B cell (primary cell): Measurements from ENCODE around the gene COL13A1. TPM values are rescaled to one million over a fixed set of nuclear protein-coding genes. Genes with fewer than 3 reads are reported as not detected.

ENCODE experiments used
- ATAC-seq: fragments of 200-7000 bp; cut with Tn5 transposase; one replicate; pipeline ENCODE4 v1.10.0; 2021; ENCODE audit warnings: low read depth, mild to moderate bottlenecking, moderate number of reproducible peaks, moderate library complexity
- CTCF ChIA-PET: fragments of 350-600 bp; sonication (Branson Sonifier 250); formaldehyde crosslinking; loops from one replicate; lab custom pipeline; 2021; ENCODE audit warnings: antibody characterized with exemption, inconsistent platforms; lab: Charles Lee
- POLR2A ChIA-PET: fragments of 350-600 bp; sonication (Branson Sonifier 250); formaldehyde crosslinking; loops from one replicate; lab custom pipeline; 2021; ENCODE audit warnings: antibody characterized with exemption; lab: Charles Lee
- DNase-seq: peaks from one replicate; pipeline ENCODE4 v3.0.0; 2013
- H2AFZ ChIP-seq: 2 replicates; pipeline ENCODE4 v1.6.1; 2012; ENCODE audit warnings: mild to moderate bottlenecking, low read depth, low read length; ENCODE audit not compliant: insufficient read depth, poor library complexity, severe bottlenecking
- H3K27ac ChIP-seq, 2 donors: 1 replicate in 1 of 2; 2 replicates in 1 of 2; pipeline ENCODE4 v1.5.1; 2012 to 2013; ENCODE audit warnings: low read length in 2 of 2, mild to moderate bottlenecking in 2 of 2, moderate library complexity in 1 of 2
- H3K27me3 ChIP-seq, 4 experiments: fragments of 200-600 bp in 1 of 4; sonication (generic) in 1 of 4; replicated peaks in 1 of 4; 1 replicate in 2 of 4; 2 replicates in 2 of 4; pipeline versions ENCODE4 v1.6.1 to v1.7.0; 2013 to 2016; ENCODE audit warnings: low read length in 3 of 4, mild to moderate bottlenecking in 2 of 4, mixed read lengths in 1 of 4, moderate library complexity in 1 of 4; ENCODE audit not compliant: insufficient read depth in 4 of 4, control insufficient read depth in 3 of 4; ENCODE audit errors: control extremely low read depth in 1 of 4
- H3K36me3 ChIP-seq, 2 experiments: replicated peaks in 1 of 2; 1 replicate in 1 of 2; 2 replicates in 1 of 2; pipeline versions ENCODE4 v1.6.1 to v1.7.1; 2013; ENCODE audit warnings: low read length in 1 of 2; ENCODE audit not compliant: insufficient read depth in 2 of 2, control insufficient read depth in 1 of 2; ENCODE audit errors: control extremely low read depth in 1 of 2, extremely low read depth in 1 of 2
- H3K4me1 ChIP-seq, 2 donors: fragments of 200-600 bp in 1 of 2; sonication (generic) in 1 of 2; 1 replicate in 1 of 2; 2 replicates in 1 of 2; pipeline versions ENCODE4 v1.5.1 to v1.6.1; 2013 to 2017; ENCODE audit warnings: low read length in 2 of 2; ENCODE audit not compliant: control insufficient read depth in 2 of 2, insufficient read depth in 2 of 2
- H3K4me2 ChIP-seq: replicated peaks from 2 replicates; pipeline ENCODE3; 2012; ENCODE audit warnings: mild to moderate bottlenecking, low read depth, low read length; ENCODE audit not compliant: poor library complexity, severe bottlenecking
- H3K4me3 ChIP-seq, 5 experiments: fragments of 200-600 bp in 1 of 5; sonication (generic) in 1 of 5; 1 replicate in 3 of 5; 2 replicates in 2 of 5; pipeline versions ENCODE4 v1.5.1 to v1.7.0; 2011 to 2016; ENCODE audit warnings: low read length in 4 of 5, mild to moderate bottlenecking in 4 of 5, low read depth in 2 of 5, control low read depth in 1 of 5, moderate library complexity in 1 of 5; ENCODE audit not compliant: insufficient read depth in 1 of 5; ENCODE audit errors: control extremely low read depth in 1 of 5, extremely low read depth in 1 of 5
- H3K79me2 ChIP-seq: fragments of 200-600 bp; sonication (generic); one replicate; pipeline ENCODE4 v1.6.0; 2016; ENCODE audit warnings: low read length; ENCODE audit not compliant: control insufficient read depth, insufficient read depth
- H3K9ac ChIP-seq: fragments of 200-600 bp; sonication (generic); 2 replicates; pipeline ENCODE4 v1.6.1; 2017; ENCODE audit warnings: mild to moderate bottlenecking, low read length, moderate library complexity
- H3K9me3 ChIP-seq, 3 donors: one replicate each; pipeline versions ENCODE4 v1.6.1 to v1.7.1; 2013; ENCODE audit warnings: low read length in 2 of 3; ENCODE audit not compliant: control insufficient read depth in 2 of 3, insufficient read depth in 1 of 3; ENCODE audit errors: control extremely low read depth in 1 of 3
- H4K20me1 ChIP-seq: 2 replicates; pipeline ENCODE4 v1.6.0; 2012; ENCODE audit warnings: mild to moderate bottlenecking, low read length; ENCODE audit not compliant: insufficient read depth, control insufficient read depth, poor library complexity, severe bottlenecking
- H3K27ac Mint-ChIP-seq: one replicate; pipeline ENCODE4 v1.8.0; 2021; ENCODE audit warnings: mixed read lengths
- H3K27me3 Mint-ChIP-seq: one replicate; pipeline ENCODE4 v1.8.0; 2021; ENCODE audit warnings: mixed read lengths
- H3K4me1 Mint-ChIP-seq: one replicate; pipeline ENCODE4 v1.8.0; 2021; ENCODE audit warnings: mixed read lengths
- H3K4me3 Mint-ChIP-seq: one replicate; pipeline ENCODE4 v1.8.0; 2021; ENCODE audit warnings: mixed read lengths
- H3K9me3 Mint-ChIP-seq: one replicate; pipeline ENCODE4 v1.8.0; 2022; ENCODE audit warnings: mixed read lengths; ENCODE audit not compliant: insufficient read depth
- EZH2 ChIP-seq: IDR thresholded peaks from 2 replicates; pipeline ENCODE4 v1.6.1; 2012; ENCODE audit warnings: borderline replicate concordance, low read depth, mild to moderate bottlenecking, moderate library complexity, low read length; ENCODE audit not compliant: insufficient read depth, poor library complexity, severe bottlenecking
- WGBS: methylation state at CpG from one replicate; pipeline ENCODE4 v1.1.5; 2013; ENCODE audit warnings: missing lambda C conversion rate; ENCODE audit not compliant: insufficient coverage; 5-methylcytosine and 5-hydroxymethylcytosine counted together
- intact Hi-C: fragments of 100-400 bp; cut with micrococcal nuclease; formaldehyde crosslinking; loops from one replicate; pipeline ENCODE4 v1.10.0; 2022
- polyA plus RNA-seq: library from polyadenylated mRNA; depleted of rRNA; stranded (reverse); fragments of >200 nt; gene quantifications from 2 replicates; pipeline ENCODE4 v1.2.3, GENCODE V29; 2012
- total RNA-seq, 2 donors: library from RNA; stranded (reverse); fragments of 120-200 nt in 1 of 2; gene quantifications; 1 replicate in 1 of 2; 2 replicates in 1 of 2; pipeline versions ENCODE4 v1.2.3 to v1.2.4, GENCODE V29; 2013 to 2022
- TF ChIP-seq, protein P1 (sequence below): fragments of 200-600 bp; IDR thresholded peaks from one replicate; pipeline ENCODE4 v1.8.0; 2022; ENCODE audit warnings: antibody characterized with exemption, mild to moderate bottlenecking

The COL13A1 gene
- total and polyA plus RNA-seq, 2 donors (not counting 1 experiment from before 2014, with no cell fraction given) = not detected

DNA sequence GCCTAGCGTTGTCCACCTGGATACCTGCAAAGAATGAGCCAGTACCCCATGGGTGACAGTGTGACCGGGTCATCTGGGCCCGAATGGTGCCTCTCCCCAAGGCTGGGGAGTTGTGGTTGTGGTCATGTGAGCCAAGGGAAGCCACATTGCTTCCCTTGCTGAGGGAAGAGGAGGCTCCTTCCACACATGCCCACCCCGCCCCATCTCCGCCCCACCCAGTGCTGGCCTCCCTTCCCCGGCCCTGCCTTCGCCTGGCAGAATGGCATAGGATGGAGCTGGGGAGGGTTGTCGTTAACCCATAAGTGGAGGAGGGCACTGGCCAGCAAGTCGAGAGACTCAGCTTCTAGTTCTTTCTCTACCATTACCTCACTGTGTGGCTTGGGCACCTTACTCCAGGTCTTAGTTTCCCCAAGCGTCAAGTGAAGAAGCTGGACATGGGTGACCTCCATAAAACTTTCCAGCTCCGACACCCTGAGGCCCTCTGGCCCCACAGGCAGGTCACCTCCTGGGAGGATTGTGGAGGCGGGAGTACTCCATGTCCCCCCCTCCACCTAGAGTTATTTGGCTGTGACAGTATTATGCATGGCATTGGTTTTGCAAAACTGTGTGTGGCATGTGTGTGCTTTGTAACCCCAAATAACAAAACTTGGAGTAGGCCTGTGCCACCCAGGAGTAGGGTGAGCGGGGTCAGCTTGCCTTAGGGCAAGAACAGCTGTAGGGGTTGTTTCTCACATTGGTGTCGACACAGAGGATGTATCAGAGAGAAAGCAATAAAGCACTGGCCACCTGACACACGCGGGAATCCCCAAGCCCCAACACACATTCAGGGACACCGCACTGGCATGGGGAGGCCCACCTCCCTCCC lies 160.4 kb downstream of the COL13A1 start:
- H3K27ac Mint-ChIP-seq = no peak overlapping the region
- Histone ChIP-seq H2AFZ (no peak overlapping the region), H3K9ac (no peak overlapping the region), H3K9me3 (no peaks in the 10 kb centered on the region), H4K20me1 (no peaks in the 10 kb centered on the region), H3K36me3 (no peaks in the 10 kb centered on the region), H3K4me2 (no peak overlapping the region), H3K27ac (no peak overlapping the region), H3K4me1 (peaks cover 6 to 22% of the 10 kb centered on the region in 2 donors), H3K4me3 (no peak overlapping the region), H3K27me3 (no peaks in the 10 kb centered on the region), H3K79me2 (no peaks in the 10 kb centered on the region)
- H3K27me3 Mint-ChIP-seq = peaks cover 10% of the 10 kb centered on the region
- POLR2A ChIA-PET = no interaction called here
- H3K4me1 Mint-ChIP-seq = peaks cover 25% of the 10 kb centered on the region
- no peaks in the 10 kb centered on the region for H3K9me3 Mint-ChIP-seq
- 75% methylated on average over 11 of the region's 17 CpGs for WGBS
- TF ChIP-seq, protein P1, sequence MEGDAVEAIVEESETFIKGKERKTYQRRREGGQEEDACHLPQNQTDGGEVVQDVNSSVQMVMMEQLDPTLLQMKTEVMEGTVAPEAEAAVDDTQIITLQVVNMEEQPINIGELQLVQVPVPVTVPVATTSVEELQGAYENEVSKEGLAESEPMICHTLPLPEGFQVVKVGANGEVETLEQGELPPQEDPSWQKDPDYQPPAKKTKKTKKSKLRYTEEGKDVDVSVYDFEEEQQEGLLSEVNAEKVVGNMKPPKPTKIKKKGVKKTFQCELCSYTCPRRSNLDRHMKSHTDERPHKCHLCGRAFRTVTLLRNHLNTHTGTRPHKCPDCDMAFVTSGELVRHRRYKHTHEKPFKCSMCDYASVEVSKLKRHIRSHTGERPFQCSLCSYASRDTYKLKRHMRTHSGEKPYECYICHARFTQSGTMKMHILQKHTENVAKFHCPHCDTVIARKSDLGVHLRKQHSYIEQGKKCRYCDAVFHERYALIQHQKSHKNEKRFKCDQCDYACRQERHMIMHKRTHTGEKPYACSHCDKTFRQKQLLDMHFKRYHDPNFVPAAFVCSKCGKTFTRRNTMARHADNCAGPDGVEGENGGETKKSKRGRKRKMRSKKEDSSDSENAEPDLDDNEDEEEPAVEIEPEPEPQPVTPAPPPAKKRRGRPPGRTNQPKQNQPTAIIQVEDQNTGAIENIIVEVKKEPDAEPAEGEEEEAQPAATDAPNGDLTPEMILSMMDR = no peak
- no peak for TF ChIP-seq EZH2
- no peak overlapping the region for H3K4me3 Mint-ChIP-seq
- intact Hi-C loops = no loop called here
- ATAC-seq (no peak), DNase-seq (no peak)
- CTCF ChIA-PET = no interaction called here

DNA sequence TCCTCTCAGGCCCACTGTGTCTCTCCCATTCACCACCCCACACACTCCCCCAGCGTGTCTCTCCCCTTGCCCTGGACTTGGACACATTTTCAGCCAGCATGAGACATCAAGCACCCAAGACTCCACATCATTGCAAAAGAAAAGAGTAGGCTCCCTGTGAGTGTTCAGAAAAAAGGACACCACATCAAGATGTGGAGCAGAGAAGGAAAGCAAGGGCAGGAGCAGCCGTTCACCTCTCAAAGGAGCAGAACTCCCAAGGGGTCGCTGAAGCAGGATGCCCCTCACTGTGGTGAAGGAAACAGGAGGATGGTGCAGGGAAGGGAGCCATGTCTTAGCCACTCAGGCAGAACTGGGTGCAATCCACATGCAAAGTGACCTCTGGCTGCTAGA lies 161.0 kb downstream of the COL13A1 start:
- TF ChIP-seq, protein P1 = no peak
- TF ChIP-seq EZH2 = no peak
- Histone ChIP-seq H3K4me3 (no peak overlapping the region), H3K27ac (no peak overlapping the region), H4K20me1 (no peaks in the 10 kb centered on the region), H3K9me3 (no peaks in the 10 kb centered on the region), H3K9ac (no peak overlapping the region), H3K4me1 (peaks cover 6 to 22% of the 10 kb centered on the region in 2 donors), H2AFZ (no peak overlapping the region), H3K27me3 (no peaks in the 10 kb centered on the region), H3K79me2 (no peaks in the 10 kb centered on the region), H3K36me3 (no peaks in the 10 kb centered on the region), H3K4me2 (no peak overlapping the region)
- DNase-seq (no peak), ATAC-seq (no peak)
- Mint-ChIP-seq H3K9me3 (no peaks in the 10 kb centered on the region), H3K4me1 (peaks cover 25% of the 10 kb centered on the region), H3K27ac (no peak overlapping the region), H3K4me3 (no peak overlapping the region), H3K27me3 (peaks cover 10% of the 10 kb centered on the region)
- intact Hi-C loops = no loop called here
- ChIA-PET CTCF (no interaction called here), POLR2A (no interaction called here)
- 50% methylated on average over 3 of the region's 3 CpGs for WGBS
